HepG2 (cell line): ENCODE measurements around the gene CCT6A. TPM values are rescaled to one million over a fixed set of nuclear protein-coding genes. Genes with fewer than 3 reads are reported as not detected.

Experiments
- CC2D1A ChIP-seq: sonication (generic); formaldehyde crosslinking; IDR thresholded peaks from 2 replicates; pipeline ENCODE4 v1.8.1; 2023; ENCODE audit warnings: mild to moderate bottlenecking, missing genetic modification reagents
- NFE2 ChIP-seq: sonication (generic); formaldehyde crosslinking; IDR thresholded peaks from 2 replicates; pipeline ENCODE4 v1.4.0; 2020; ENCODE audit warnings: missing genetic modification reagents
- ZNF468 ChIP-seq: sonication (generic); formaldehyde crosslinking; IDR thresholded peaks from 2 replicates; pipeline ENCODE4 v1.8.0; 2022; ENCODE audit warnings: mild to moderate bottlenecking, moderate library complexity, missing genetic modification reagents
- ZNF552 ChIP-seq: sonication (generic); formaldehyde crosslinking; IDR thresholded peaks from 2 replicates; pipeline ENCODE4 v1.9.0; 2022; ENCODE audit warnings: missing genetic modification reagents, mild to moderate bottlenecking, borderline replicate concordance
- ZNF674 ChIP-seq: sonication (generic); formaldehyde crosslinking; IDR thresholded peaks from 2 replicates; pipeline ENCODE4 v1.5.0; 2020; ENCODE audit warnings: low read depth, mild to moderate bottlenecking, missing genetic modification reagents
- ZNF720 ChIP-seq: sonication (generic); formaldehyde crosslinking; IDR thresholded peaks from 2 replicates; pipeline ENCODE4 v1.4.0; 2020; ENCODE audit warnings: missing genetic modification reagents
- ZSCAN22 ChIP-seq: sonication (generic); formaldehyde crosslinking; IDR thresholded peaks from 2 replicates; pipeline ENCODE4 v1.4.0; 2020; ENCODE audit warnings: mild to moderate bottlenecking, missing genetic modification reagents
- ZSCAN25 ChIP-seq: sonication (generic); formaldehyde crosslinking; IDR thresholded peaks from 2 replicates; pipeline ENCODE4 v1.8.0; 2022; ENCODE audit warnings: mild to moderate bottlenecking, missing genetic modification reagents
- polyA plus RNA-seq, 8 experiments: library from polyadenylated mRNA; depleted of rRNA in 3 of 8; stranded (reverse) in 7 of 8; unstranded in 1 of 8; fragments of >200 nt; fragmentation: Illumina TruSeq in 4 of 8; extraction: Trizol in 4 of 8; gene quantifications; 2 replicates each; pipeline versions ENCODE4 v1.2.1 to v1.2.3, GENCODE V29; 2011 to 2016; ENCODE audit warnings: low read depth in 4 of 8, missing spikeins in 1 of 8, mixed read lengths in 1 of 8; ENCODE audit not compliant: insufficient read depth in 1 of 8
- total RNA-seq, 5 experiments: library from RNA; depleted of rRNA; stranded (reverse); fragments of >200 nt; fragmentation: Illumina TruSeq; extraction: Trizol; gene quantifications; 2 replicates each; pipeline ENCODE4 v1.2.3, GENCODE V29; 2016; ENCODE audit warnings: low read depth in 1 of 5
- TF ChIP-seq, protein P1 (sequence below): sonication (generic); formaldehyde crosslinking; IDR thresholded peaks from 2 replicates; pipeline ENCODE4 v1.4.0; 2020; ENCODE audit warnings: mild to moderate bottlenecking, missing genetic modification reagents
- TF ChIP-seq, protein P2 (sequence below): sonication (generic); formaldehyde crosslinking; IDR thresholded peaks from 2 replicates; pipeline ENCODE4 v1.5.0; 2020; ENCODE audit warnings: mild to moderate bottlenecking, missing genetic modification reagents
- TF ChIP-seq, protein P3 (sequence below): sonication (generic); formaldehyde crosslinking; IDR thresholded peaks from 2 replicates; pipeline ENCODE4 v1.8.1; 2022; ENCODE audit warnings: mild to moderate bottlenecking, missing genetic modification reagents
- TF ChIP-seq, protein P4 (sequence below): sonication (generic); formaldehyde crosslinking; IDR thresholded peaks from 2 replicates; pipeline ENCODE4 v1.4.0; 2020; ENCODE audit warnings: mild to moderate bottlenecking, missing genetic modification reagents
- TF ChIP-seq, protein P5 (sequence below): sonication (generic); formaldehyde crosslinking; IDR thresholded peaks from 2 replicates; pipeline ENCODE4 v1.8.0; 2022; ENCODE audit warnings: mild to moderate bottlenecking, missing genetic modification reagents, moderate library complexity
- TF ChIP-seq, protein P6 (sequence below): sonication (generic); formaldehyde crosslinking; IDR thresholded peaks from 2 replicates; pipeline ENCODE4 v1.8.1; 2023; ENCODE audit warnings: mild to moderate bottlenecking, missing genetic modification reagents, borderline replicate concordance
- TF ChIP-seq, protein P7 (sequence below): IDR thresholded peaks from 2 replicates; pipeline ENCODE4 v1.6.1; 2016
- TF ChIP-seq, protein P8 (sequence below): sonication (generic); formaldehyde crosslinking; IDR thresholded peaks from 2 replicates; pipeline ENCODE4; 2020; ENCODE audit warnings: missing genetic modification reagents, mild to moderate bottlenecking, borderline replicate concordance

CCT6A gene
- total and polyA plus RNA-seq, 2 of the 13 experiments (the other 11 are each of a cell fraction or from before 2014, with no cell fraction given): 219 to 292 TPM

DNA sequence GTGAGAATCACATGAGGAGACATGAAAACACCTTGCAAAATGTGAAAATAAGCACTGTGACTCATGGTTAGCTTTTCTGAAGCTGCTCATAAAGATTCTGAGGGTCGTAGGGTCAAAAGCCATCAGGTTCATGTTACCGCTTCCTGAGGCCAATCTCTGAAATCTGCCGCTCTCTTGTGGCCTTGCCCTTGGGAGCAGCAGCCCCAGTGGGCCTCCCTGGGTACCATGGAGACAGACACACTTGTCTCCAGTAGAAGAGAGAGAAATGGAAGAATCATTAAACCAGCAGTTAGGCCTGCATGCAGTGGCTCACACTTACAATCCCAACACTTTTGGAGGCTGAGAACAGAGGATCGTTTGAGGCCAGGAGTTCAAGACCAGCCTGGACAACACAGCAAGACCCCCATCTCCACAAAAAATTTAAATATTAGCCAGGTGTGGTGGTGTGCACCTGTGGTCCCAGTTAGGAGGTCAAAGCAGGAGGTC, 44.4 kb upstream of the CCT6A start (continued):
- TF ChIP-seq, protein P1, sequence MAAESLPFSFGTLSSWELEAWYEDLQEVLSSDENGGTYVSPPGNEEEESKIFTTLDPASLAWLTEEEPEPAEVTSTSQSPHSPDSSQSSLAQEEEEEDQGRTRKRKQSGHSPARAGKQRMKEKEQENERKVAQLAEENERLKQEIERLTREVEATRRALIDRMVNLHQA (CRISPR knock-in tag): 0 out of 2 replicates have a peak, but pooled peaks have one; percentile 73
- no peak for TF ChIP-seq ZNF720
- no peak for TF ChIP-seq NFE2 (CRISPR knock-in tag)
- TF ChIP-seq ZNF674 (CRISPR knock-in tag): no peak
- TF ChIP-seq ZSCAN22 (CRISPR knock-in tag): no peak
- peak; percentile 73; the same call in 1 of the 2 replicates for TF ChIP-seq ZSCAN25 (CRISPR knock-in tag)
- TF ChIP-seq, protein P2, sequence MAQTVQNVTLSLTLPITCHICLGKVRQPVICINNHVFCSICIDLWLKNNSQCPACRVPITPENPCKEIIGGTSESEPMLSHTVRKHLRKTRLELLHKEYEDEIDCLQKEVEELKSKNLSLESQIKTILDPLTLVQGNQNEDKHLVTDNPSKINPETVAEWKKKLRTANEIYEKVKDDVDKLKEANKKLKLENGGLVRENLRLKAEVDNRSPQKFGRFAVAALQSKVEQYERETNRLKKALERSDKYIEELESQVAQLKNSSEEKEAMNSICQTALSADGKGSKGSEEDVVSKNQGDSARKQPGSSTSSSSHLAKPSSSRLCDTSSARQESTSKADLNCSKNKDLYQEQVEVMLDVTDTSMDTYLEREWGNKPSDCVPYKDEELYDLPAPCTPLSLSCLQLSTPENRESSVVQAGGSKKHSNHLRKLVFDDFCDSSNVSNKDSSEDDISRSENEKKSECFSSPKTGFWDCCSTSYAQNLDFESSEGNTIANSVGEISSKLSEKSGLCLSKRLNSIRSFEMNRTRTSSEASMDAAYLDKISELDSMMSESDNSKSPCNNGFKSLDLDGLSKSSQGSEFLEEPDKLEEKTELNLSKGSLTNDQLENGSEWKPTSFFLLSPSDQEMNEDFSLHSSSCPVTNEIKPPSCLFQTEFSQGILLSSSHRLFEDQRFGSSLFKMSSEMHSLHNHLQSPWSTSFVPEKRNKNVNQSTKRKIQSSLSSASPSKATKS (CRISPR knock-in tag): no peak; the same call in 1 of the 2 replicates
- TF ChIP-seq, protein P3, sequence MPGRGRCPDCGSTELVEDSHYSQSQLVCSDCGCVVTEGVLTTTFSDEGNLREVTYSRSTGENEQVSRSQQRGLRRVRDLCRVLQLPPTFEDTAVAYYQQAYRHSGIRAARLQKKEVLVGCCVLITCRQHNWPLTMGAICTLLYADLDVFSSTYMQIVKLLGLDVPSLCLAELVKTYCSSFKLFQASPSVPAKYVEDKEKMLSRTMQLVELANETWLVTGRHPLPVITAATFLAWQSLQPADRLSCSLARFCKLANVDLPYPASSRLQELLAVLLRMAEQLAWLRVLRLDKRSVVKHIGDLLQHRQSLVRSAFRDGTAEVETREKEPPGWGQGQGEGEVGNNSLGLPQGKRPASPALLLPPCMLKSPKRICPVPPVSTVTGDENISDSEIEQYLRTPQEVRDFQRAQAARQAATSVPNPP (CRISPR knock-in tag): no peak; the same call in 1 of the 2 replicates
- TF ChIP-seq, protein P4, sequence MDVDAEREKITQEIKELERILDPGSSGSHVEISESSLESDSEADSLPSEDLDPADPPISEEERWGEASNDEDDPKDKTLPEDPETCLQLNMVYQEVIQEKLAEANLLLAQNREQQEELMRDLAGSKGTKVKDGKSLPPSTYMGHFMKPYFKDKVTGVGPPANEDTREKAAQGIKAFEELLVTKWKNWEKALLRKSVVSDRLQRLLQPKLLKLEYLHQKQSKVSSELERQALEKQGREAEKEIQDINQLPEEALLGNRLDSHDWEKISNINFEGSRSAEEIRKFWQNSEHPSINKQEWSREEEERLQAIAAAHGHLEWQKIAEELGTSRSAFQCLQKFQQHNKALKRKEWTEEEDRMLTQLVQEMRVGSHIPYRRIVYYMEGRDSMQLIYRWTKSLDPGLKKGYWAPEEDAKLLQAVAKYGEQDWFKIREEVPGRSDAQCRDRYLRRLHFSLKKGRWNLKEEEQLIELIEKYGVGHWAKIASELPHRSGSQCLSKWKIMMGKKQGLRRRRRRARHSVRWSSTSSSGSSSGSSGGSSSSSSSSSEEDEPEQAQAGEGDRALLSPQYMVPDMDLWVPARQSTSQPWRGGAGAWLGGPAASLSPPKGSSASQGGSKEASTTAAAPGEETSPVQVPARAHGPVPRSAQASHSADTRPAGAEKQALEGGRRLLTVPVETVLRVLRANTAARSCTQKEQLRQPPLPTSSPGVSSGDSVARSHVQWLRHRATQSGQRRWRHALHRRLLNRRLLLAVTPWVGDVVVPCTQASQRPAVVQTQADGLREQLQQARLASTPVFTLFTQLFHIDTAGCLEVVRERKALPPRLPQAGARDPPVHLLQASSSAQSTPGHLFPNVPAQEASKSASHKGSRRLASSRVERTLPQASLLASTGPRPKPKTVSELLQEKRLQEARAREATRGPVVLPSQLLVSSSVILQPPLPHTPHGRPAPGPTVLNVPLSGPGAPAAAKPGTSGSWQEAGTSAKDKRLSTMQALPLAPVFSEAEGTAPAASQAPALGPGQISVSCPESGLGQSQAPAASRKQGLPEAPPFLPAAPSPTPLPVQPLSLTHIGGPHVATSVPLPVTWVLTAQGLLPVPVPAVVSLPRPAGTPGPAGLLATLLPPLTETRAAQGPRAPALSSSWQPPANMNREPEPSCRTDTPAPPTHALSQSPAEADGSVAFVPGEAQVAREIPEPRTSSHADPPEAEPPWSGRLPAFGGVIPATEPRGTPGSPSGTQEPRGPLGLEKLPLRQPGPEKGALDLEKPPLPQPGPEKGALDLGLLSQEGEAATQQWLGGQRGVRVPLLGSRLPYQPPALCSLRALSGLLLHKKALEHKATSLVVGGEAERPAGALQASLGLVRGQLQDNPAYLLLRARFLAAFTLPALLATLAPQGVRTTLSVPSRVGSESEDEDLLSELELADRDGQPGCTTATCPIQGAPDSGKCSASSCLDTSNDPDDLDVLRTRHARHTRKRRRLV (CRISPR knock-in tag): no peak
- TF ChIP-seq ZNF468 (CRISPR knock-in tag): no peak
- TF ChIP-seq ZNF552: no peak
- no peak for TF ChIP-seq CC2D1A (CRISPR knock-in tag)
- TF ChIP-seq, protein P5, sequence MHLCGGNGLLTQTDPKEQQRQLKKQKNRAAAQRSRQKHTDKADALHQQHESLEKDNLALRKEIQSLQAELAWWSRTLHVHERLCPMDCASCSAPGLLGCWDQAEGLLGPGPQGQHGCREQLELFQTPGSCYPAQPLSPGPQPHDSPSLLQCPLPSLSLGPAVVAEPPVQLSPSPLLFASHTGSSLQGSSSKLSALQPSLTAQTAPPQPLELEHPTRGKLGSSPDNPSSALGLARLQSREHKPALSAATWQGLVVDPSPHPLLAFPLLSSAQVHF (CRISPR knock-in tag): no peak
- TF ChIP-seq, protein P6, sequence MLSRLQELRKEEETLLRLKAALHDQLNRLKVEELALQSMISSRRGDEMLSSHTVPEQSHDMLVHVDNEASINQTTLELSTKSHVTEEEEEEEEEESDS (CRISPR knock-in tag): no peak
- TF ChIP-seq, protein P7, sequence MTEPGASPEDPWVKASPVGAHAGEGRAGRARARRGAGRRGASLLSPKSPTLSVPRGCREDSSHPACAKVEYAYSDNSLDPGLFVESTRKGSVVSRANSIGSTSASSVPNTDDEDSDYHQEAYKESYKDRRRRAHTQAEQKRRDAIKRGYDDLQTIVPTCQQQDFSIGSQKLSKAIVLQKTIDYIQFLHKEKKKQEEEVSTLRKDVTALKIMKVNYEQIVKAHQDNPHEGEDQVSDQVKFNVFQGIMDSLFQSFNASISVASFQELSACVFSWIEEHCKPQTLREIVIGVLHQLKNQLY (CRISPR knock-in tag): peak; percentile 75
- TF ChIP-seq, protein P8, sequence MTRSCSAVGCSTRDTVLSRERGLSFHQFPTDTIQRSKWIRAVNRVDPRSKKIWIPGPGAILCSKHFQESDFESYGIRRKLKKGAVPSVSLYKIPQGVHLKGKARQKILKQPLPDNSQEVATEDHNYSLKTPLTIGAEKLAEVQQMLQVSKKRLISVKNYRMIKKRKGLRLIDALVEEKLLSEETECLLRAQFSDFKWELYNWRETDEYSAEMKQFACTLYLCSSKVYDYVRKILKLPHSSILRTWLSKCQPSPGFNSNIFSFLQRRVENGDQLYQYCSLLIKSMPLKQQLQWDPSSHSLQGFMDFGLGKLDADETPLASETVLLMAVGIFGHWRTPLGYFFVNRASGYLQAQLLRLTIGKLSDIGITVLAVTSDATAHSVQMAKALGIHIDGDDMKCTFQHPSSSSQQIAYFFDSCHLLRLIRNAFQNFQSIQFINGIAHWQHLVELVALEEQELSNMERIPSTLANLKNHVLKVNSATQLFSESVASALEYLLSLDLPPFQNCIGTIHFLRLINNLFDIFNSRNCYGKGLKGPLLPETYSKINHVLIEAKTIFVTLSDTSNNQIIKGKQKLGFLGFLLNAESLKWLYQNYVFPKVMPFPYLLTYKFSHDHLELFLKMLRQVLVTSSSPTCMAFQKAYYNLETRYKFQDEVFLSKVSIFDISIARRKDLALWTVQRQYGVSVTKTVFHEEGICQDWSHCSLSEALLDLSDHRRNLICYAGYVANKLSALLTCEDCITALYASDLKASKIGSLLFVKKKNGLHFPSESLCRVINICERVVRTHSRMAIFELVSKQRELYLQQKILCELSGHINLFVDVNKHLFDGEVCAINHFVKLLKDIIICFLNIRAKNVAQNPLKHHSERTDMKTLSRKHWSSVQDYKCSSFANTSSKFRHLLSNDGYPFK: peak; percentile 26; the same call in 1 of the 2 replicates
